ENCODE results near the gene CCNK.

DNA sequence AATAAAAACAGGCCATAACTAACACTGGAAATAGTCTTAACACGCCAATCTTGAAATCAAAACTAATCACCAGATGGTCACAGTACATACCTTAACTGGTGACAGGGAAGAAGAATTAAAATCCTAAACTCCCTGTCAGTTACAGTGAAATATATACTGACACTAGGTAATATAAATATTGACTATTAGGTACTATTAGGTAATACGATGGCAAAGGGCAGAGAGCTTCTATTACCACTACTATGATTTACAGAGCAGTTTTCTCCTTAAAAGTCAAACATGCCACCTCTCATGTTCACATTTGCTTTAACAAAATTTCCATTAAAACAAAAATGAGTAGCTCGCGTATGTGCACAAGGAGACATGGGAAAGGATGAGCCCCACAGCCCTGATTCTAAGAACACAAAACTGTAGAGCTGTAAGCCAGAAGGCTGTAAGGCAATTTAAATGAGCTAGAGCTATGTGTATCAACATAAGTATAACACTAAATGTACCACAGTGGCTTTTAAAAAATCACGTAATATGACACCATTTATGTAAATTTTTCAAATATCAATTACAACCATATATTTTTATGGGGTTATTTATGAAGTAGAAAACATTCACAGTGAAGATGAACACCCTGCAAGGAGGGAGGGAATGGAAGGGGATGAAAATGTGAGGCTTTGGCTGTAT, 19.7 kb upstream of the CCNK start:
- TF ChIP-seq, protein P1, sequence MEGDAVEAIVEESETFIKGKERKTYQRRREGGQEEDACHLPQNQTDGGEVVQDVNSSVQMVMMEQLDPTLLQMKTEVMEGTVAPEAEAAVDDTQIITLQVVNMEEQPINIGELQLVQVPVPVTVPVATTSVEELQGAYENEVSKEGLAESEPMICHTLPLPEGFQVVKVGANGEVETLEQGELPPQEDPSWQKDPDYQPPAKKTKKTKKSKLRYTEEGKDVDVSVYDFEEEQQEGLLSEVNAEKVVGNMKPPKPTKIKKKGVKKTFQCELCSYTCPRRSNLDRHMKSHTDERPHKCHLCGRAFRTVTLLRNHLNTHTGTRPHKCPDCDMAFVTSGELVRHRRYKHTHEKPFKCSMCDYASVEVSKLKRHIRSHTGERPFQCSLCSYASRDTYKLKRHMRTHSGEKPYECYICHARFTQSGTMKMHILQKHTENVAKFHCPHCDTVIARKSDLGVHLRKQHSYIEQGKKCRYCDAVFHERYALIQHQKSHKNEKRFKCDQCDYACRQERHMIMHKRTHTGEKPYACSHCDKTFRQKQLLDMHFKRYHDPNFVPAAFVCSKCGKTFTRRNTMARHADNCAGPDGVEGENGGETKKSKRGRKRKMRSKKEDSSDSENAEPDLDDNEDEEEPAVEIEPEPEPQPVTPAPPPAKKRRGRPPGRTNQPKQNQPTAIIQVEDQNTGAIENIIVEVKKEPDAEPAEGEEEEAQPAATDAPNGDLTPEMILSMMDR (IDR thresholded peaks at IDR 0.05; ENCODE audit: borderline replicate concordance, extremely low read depth, low read length, poor library complexity, severe bottlenecking): no peak
- no peak for TF ChIP-seq EZH2 (IDR thresholded peaks at IDR 0.05; ENCODE audit: borderline replicate concordance, low read depth, low read length, severe bottlenecking)
